GM23248 (cell line): ENCODE data around the gene FOXN3.

Experiments
- EZH2 ChIP-seq: fragments of 200-600 bp; sonication (generic); IDR thresholded peaks from 2 replicates; pipeline ENCODE4 v1.6.1; 2018; ENCODE audit warnings: antibody characterized with exemption, mild to moderate bottlenecking; ENCODE audit not compliant: insufficient read depth, poor library complexity, severe bottlenecking
- EZH2phosphoT487 ChIP-seq: fragments of 200-600 bp; sonication (generic); IDR thresholded peaks from 2 replicates; pipeline ENCODE4 v1.6.1; 2018; ENCODE audit warnings: antibody characterized with exemption, moderate library complexity, mild to moderate bottlenecking, low read depth; ENCODE audit not compliant: insufficient read depth

DNA sequence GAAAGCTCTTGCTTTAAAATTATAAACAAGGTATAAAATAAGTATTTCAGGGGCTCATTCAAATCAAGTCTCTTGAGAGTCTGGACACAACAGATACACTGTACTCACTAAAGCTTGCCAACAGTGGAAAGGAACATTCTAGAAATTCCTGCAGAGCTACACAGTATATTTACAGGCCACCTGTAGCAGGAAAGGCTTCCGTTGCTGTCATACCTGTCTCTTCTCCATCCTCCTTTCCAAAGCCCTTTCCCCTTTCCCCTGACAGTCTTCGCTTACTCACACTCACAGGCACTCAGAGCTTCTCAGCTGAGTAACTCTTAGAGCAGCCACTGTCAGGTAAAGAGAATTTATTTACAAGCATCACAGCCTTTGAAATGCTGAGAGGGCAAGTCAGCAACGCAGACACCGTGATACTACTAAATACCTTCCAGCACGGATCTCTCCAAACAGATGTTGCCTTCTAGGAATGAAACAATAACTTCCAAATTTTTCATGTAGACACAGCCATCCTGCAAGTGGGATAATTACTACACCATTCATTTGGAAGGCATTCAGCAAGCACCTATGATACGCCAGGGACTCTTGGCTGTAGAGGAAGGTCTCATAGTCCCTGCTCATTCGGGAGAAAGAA, 167.9 kb downstream of the FOXN3 start:
- no peak for TF ChIP-seq EZH2
- no peak for TF ChIP-seq EZH2phosphoT487
